Mucosa of descending colon (tissue), 3 donors: ENCODE results near the gene MIA2. TPM values are rescaled to one million over a fixed set of nuclear protein-coding genes. Genes with fewer than 3 reads are reported as not detected.

ENCODE experiments used
- ATAC-seq: fragments of 200-7000 bp; cut with Tn5 transposase; one replicate; pipeline ENCODE4 v1.9.1; 2020; ENCODE audit warnings: mild to moderate bottlenecking, moderate library complexity
- DNase-seq, 3 donors: peaks; one replicate each; pipeline ENCODE4 v3.0.0-alpha.2; 2020
- H3K36me3 ChIP-seq: fragments of 200-600 bp; one replicate; pipeline ENCODE4 v1.8.0; 2021; ENCODE audit warnings: low read depth, mild to moderate bottlenecking
- H3K4me1 ChIP-seq: fragments of 200-600 bp; one replicate; pipeline ENCODE4 v1.8.0; 2021; ENCODE audit warnings: low read depth, mild to moderate bottlenecking
- H3K4me3 ChIP-seq: fragments of 200-600 bp; one replicate; pipeline ENCODE4 v1.8.0; 2021; ENCODE audit warnings: mild to moderate bottlenecking
- H3K9me3 ChIP-seq: fragments of 200-600 bp; one replicate; pipeline ENCODE4 v1.8.0; 2021; ENCODE audit warnings: mild to moderate bottlenecking
- CTCF ChIP-seq: fragments of 200-600 bp; IDR thresholded peaks from one replicate; pipeline ENCODE4 v1.8.0; 2022; ENCODE audit warnings: antibody characterized with exemption, mild to moderate bottlenecking
- intact Hi-C, 2 donors: fragments of 100-400 bp; cut with DNase I in 1 of 2; cut with micrococcal nuclease in 1 of 2; formaldehyde crosslinking; loops; one replicate each; pipeline versions ENCODE4 v1.11.0 to v1.11.1; 2022; cut with DNase I, micrococcal nuclease
- total RNA-seq, 3 donors: library from RNA; stranded (reverse); fragmentation: NEBNext Ultra II Directional in 2 of 3; extraction: Animal tissue kit (Norgen Biotek cat#: 25700) in 2 of 3; gene quantifications; one replicate each; pipeline versions ENCODE4 v1.2.1 to v1.2.4, GENCODE V29; 2021 to 2023
- donor health status: DM: no; HTN: no; CAD: no; lungs with moderate emphysema.
- donor health status: DM: no; HTN: no; CAD: no.
- donor health status: DM: no; HTN: yes; CAD: no.

The MIA2 gene
- total RNA-seq, 3 donors from 2014 or later = 46.1 to 81.9 (median 51.7) TPM

- TF ChIP-seq CTCF = no peak
Observed at GRCh38 chr14:39430762-39431415, 197.2 kb downstream of the MIA2 start.

GRCh38 chr14:39431416-39432178 is 197.9 kb downstream of the MIA2 start:
- no peak for TF ChIP-seq CTCF
- peaks cover 30% of the 10 kb centered on the region for H3K4me1 ChIP-seq
- ATAC-seq (peak; percentile 13), DNase-seq (peak; percentile 60 to 83 (median 70))
- H3K9me3 ChIP-seq = no peaks in the 10 kb centered on the region
- peak overlapping the region; percentile 95 for H3K4me3 ChIP-seq
- intact Hi-C loops = no loop called here
- no peaks in the 10 kb centered on the region for H3K36me3 ChIP-seq

More at GRCh38 chr14:39430762-39431415, 197.2 kb downstream of the MIA2 start:
- Histone ChIP-seq H3K4me3 (peak overlapping the region; percentile 95), H3K9me3 (no peaks in the 10 kb centered on the region), H3K4me1 (peaks cover 30% of the 10 kb centered on the region), H3K36me3 (no peaks in the 10 kb centered on the region)
- ATAC-seq (no peak), DNase-seq (peak in 2 of 3 donors; percentile 10 to 55)
- intact Hi-C loops = no loop called here

GRCh38 chr14:39432179-39432618 is 198.5 kb downstream of the MIA2 start, which contains the start of gene FBXO33:
FBXO33 (minus strand) TSS chr14:39432433; CDS start chr14:39432162, 271 bp downstream.
- ATAC-seq (peak; percentile 91), DNase-seq (peak; percentile 96 to 99 (median 98))
- Histone ChIP-seq H3K36me3 (no peaks in the 10 kb centered on the region), H3K4me3 (peak within 1 kb of the TSS; percentile 95), H3K9me3 (no peaks in the 10 kb centered on the region), H3K4me1 (peaks cover 27% of the 10 kb centered on the region)
- TF ChIP-seq CTCF = no peak
- intact Hi-C loops = no loop called here

GRCh38 chr14:39432619-39433451 is 199.1 kb downstream of the MIA2 start:
- H3K9me3 ChIP-seq = no peaks in the 10 kb centered on the region
- TF ChIP-seq CTCF = no peak
- H3K4me3 ChIP-seq = peak overlapping the region; percentile 95
- no peaks in the 10 kb centered on the region for H3K36me3 ChIP-seq
- DNase-seq (peak; percentile 91 to 96 (median 95)), ATAC-seq (peak; percentile 90)
- H3K4me1 ChIP-seq = peaks cover 26% of the 10 kb centered on the region
- intact Hi-C loops = no loop called here

- no peak for TF ChIP-seq CTCF
- no peak for ATAC-seq
- no peaks in the 10 kb centered on the region for H3K9me3 ChIP-seq
- intact Hi-C loops = no loop called here
- H3K4me3 ChIP-seq = peak overlapping the region; percentile 95
- peaks cover 24% of the 10 kb centered on the region for H3K4me1 ChIP-seq
- H3K36me3 ChIP-seq = no peaks in the 10 kb centered on the region
- peak in 1 of 3 donors; percentile 10 for DNase-seq
Observed at GRCh38 chr14:39433452-39433813, 199.7 kb downstream of the MIA2 start.
